Astrocyte (in vitro differentiated cells and primary cell): Measurements from ENCODE around the gene ANTXR1.

ENCODE experiments used
- CTCF ChIP-seq: IDR thresholded peaks from 2 replicates; pipeline ENCODE4 v1.5.1; 2011; ENCODE audit warnings: low read depth, mild to moderate bottlenecking, inconsistent platforms, low read length, moderate library complexity; ENCODE audit not compliant: insufficient read depth
- EZH2 ChIP-seq: IDR thresholded peaks from 2 replicates; pipeline ENCODE4 v1.6.1; 2012; ENCODE audit warnings: mild to moderate bottlenecking, low read length, inconsistent platforms; ENCODE audit not compliant: insufficient read depth

DNA sequence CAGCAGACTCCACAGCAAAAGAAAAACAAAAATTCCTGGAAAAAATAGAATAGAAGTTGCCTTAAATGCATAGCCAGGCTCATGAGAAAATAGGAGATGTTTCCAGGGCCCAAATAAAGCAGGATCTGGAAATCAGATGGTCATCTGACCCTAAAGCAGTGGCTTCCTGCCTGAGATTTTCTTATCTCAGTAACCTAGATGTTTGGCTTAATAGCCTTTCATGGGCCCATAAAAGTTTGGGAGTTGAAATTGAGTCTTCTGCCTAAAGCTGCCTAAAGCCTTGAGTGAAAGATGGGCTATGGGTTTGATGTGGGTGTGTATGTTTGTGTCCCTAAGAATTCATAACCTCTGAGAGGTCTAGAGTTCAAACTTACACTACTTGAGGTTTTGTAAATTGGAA, 149.1 kb downstream of the ANTXR1 start:
- TF ChIP-seq CTCF (no peak), EZH2 (no peak)
